Measurements from ENCODE around the gene KIAA1210.
A peak's percentile ranks its signal among the peaks of the same experiment; 100 is the strongest.

Gene KIAA1210

DNA sequence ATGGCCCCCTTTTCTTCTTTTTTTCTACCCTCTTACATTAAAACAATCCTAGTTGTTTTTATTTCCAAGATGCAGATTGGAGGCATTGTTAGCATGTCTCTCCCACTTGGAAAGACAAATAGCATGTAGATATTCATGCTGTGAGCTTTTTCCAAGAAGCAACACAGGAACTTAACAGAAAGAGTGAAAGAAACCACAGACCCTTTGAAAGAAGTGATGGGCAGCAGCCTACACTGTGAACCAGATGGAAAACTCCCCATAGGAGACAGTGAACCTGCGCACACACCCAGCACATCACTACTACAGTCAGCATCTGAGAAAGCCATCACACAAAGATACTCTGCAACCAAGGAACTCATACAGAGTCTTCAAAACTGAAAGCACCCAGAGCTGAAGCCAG, 37.0 kb downstream of the KIAA1210 start:
- DNase-seq (ENCODE audit: low read depth): no peak

DNA sequence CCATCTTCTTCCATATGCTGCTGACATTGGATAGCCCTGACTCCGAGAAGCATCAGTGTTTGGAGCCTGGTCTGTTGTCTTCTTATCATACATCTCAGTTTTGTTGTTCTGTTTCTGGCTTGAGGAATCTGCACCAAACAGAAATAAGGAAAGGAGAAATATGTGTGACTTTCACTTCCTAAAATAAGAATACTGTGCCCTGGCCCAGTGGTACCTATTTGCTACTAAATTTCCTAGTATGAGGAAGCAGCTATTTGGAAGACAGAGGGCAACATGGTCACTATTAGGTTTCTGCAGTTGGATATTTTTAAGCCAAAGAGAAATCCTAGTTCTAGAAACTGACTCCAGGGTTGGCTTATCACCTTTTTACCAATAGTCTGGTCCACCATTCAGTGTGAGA, 38.0 kb downstream of the KIAA1210 start:
- DNase-seq (ENCODE audit: low read depth): no peak

DNA sequence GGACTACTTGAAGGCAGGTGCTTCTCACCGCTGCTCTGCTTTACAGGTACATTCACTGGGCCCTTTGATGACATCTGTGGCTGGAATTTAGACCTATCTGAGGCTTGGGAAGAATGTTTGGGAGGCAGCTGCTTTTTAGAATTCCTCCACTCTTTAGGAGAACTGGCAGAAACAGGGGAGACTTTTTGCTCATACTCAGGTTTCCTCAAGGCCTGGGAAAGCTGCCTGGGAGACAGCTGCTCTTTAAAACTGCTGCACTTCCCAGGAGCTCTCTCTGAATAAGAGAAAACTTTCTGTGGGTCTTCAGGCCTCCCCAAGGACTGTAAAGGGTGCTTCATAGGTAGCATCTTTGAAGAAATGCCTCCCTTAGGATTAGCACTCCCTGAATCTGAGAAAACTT, 40.5 kb downstream of the KIAA1210 start:
- DNase-seq (ENCODE audit: low read depth): no peak

DNA sequence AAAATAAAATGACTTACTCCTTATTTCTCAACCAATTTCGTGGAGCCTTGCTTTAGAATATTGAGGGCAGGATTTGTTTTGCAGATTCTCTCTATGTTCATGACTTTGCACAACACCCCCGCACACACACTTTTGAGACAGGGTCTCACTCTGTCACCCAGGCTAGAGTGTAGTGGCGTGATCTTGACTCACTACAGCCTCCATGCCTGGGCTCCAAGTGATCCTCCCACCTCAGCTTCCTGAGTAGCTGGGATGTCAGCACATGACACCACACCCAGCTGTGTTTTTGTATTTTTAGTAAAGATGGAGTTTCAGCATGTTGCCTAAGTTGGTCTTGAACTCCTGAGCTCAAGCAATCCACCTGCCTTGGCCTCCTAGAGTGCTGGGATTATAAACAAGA, 42.8 kb downstream of the KIAA1210 start:
- DNase-seq (ENCODE audit: low read depth): no peak

DNA sequence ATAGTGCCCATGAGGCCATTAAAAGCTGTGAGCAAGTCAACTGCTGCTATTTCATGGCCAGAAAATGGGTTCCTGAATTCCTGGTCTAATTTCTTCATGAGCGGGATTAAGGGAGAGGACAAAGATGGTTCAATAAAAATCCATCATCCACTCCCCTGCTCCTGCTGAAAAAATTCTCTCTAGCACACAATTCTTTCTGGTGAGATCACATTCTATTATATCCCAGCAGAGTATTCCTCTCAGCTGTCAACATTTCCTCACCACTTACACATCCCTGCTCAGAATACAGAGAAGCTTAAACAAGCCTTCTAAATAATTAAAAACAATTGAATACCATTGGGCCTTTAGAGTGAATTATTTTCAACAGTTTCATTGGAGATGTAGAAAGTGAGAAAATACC, 45.3 kb downstream of the KIAA1210 start:
- no peak for DNase-seq (ENCODE audit: low read depth)

DNA sequence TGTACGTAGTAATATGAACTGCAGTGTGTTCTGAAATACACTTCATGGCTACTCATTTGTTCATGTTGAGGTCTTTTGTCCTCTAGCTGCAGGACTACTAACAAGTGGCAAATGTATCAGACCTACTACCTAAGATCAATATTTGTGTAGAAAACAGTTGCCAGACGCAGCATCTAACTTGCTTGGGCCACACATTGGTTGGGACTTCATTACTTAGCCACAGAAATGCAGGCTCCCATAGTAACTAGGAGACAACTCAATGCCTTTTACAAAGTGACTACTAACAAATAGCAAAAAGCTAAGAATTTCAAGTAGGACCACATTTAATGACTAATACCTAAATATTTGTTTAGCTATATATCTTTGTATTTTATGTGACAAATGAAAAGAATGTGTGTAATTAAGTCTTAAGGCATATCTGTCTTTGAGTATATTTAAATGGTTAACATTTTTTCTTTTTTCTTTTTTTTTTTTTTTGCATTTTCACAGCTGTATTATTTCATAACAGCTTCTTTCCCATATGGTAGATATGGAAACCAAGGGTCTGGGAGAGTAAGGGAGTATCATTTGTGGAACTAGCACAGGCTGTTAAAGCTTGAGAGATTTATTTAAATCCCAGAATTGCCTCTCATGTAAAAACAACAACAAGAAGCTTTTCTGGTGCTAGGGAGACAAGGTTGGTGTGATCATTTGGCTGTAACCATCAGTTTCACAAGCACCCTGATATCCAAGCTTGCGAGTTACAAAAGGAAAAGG, 52.2 kb downstream of the KIAA1210 start:
- no peak for DNase-seq (ENCODE audit: low read depth)

DNA sequence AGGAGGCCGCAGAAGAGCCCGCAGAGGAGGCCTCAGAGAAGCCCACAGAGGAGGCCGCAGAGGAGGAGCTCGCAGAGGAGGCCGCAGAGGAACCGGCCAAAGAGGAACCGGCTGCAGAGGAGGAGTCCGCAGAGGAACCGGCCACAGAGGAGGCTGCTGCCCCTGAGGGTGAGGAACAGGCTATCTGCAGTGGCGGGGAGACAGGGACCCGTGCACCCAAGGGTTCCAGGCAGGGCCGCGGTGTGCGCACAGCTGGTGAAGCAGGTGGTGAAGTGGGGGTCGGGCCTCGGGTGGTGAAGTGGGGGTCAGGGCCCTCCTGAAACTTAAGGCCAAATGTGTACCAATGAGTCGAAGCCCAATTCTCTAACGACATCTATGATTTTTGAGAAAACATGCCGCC, 53.7 kb downstream of the KIAA1210 start:
- no peak for DNase-seq (ENCODE audit: low read depth)

DNA sequence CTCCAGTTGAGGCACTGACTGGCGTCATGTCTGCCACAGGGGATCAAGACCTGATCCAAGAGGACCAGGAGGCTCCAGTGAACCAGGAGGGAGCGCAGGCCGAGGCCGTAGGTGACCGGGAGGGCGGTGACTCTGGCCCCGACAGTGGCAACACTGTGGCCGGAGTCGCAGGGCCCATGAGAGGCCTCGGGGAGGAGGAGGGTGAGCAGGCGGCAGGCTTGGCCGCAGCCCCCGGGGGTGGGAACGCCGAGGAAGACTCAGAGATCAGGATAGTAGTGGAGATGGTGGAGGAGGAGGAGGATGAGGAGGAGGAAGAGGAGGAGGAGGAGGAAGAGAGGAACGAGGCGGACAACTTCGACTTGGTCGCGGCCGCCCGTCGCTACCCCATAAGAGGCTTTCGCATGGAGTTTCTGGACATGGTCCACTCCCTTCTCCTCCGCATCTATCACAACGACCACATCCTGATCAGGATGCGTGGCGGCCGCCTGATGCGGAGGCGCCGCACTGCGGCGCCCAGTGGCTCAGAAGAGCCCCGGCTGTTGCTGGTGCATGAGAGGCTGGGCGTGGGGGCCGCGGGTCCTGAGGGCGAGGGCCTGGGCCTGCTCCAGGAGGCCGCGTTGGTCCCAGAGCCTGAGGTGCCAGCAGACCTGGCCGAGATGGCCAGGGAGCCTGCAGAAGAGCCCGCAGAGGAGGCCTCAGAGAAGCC, 54.3 kb downstream of the KIAA1210 start:
- DNase-seq (ENCODE audit: low read depth): no peak

DNA sequence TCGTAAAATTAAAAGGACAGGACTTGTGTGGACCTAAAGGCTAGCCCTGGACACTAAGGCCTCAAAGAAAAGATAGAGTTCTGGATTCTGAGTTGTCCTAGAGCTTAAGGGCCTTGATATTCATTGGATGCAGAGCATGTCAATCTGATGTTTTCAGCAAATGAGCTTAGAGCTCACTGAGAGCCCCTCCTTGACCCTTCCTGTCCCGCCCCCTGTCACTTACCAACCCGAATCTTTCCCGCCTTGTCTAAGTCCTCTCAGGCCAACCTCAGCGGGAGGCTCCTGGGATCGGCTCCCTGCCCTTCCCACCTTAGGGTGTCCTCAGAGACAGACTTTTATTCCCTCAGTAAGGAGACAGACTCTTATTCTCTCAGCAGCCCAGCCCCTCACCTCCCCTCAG, 54.9 kb downstream of the KIAA1210 start, which contains the start of gene CT47C1:
TSS of gene CT47C1 (plus strand) at position 250 of the 400 bp plus-strand sequence. CDS start 233 bp downstream, outside the sequence.
- no peak for DNase-seq (ENCODE audit: low read depth)

DNA sequence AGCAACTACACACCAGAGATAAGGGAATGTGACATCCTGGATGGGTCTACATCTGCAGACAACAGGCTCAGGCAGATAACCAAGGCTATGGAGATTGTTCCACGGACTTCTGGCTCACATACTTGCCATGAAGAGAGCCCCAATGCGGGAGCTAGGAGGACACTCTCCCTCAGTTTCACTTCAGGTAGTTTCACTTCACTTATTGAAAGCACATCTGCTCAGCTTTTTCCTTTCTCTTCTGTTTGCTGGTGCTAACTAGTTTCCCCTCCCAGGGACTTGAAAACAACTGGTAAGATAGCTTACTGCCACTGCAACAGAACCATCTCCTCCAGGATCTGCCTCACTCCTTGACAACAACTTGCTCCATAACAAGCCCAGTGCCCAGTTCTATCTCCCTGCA, 56.2 kb downstream of the KIAA1210 start:
- DNase-seq (ENCODE audit: low read depth): no peak

DNA sequence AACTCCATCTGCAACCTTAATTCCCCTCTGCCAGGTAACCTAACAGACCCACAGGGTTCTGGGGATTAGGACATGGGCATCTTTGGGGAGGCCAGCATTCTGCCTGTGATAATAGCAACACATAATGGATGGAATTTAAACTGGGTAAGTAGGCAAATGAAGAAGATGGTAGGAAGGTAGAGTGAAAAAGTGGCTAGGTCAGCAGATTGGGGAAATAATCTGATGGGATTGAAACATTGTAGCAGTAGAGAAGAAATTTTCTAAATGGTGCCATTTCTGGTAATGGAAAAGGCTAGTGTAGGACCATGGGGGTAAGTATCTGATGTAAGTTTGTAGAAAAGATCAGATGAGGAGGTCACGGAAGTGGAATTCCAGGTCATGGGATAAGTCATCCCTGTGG, 57.9 kb downstream of the KIAA1210 start:
- DNase-seq (ENCODE audit: low read depth): no peak

DNA sequence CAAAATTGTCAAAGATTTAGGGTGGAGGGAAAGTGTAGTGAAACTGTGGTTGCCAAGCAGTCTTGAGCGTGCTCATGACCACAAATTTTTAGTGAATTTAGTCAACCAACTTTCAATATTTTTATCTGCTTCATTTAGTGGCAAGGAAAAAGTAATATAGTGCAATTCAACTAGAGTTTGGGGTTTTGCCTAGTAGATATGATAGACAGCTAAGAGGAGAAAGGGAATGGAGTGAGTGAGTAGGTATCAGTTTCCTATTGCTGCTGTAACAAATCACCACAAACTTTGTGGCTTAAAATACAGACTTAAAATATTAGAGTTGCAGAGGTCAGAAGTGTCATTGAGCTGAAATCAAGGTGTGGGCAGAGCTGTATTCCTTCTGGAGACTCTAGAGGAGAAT, 58.5 kb downstream of the KIAA1210 start:
- no peak for DNase-seq (ENCODE audit: low read depth)

DNA sequence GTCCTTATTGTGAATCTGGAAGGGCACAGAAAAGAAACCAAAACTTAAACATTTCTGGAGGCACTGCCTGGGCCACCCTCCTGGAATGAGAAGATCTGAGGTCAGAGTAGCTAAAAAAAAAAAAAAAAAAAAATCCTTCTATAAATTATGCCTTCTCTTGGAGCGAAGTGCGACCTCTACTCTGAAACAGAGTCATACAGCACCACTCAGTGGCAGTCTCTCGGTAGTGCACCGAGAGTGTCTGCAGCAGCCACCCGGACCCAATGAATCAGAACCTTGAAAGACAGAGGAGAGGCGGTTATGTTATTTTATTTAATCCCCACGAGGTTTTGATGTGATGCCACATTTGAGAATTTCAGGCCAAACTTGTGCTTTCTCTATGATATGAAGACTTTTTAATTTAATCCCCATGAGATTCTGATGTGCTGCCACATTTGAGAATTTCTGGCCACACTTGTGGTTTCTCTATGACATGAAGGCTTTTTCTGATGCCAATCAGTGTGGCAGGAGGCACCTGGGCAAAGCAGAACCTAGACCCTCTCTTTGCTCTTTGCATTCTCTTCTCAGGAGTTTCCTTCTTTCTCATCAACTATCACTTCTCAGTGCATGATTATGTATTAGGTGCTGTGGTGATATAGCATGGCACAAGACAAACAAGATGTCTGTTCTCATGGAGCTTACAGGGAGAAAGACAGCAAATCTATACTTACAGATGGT, 60.4 kb downstream of the KIAA1210 start:
- peak; percentile 8 for DNase-seq (ENCODE audit: low read depth)

DNA sequence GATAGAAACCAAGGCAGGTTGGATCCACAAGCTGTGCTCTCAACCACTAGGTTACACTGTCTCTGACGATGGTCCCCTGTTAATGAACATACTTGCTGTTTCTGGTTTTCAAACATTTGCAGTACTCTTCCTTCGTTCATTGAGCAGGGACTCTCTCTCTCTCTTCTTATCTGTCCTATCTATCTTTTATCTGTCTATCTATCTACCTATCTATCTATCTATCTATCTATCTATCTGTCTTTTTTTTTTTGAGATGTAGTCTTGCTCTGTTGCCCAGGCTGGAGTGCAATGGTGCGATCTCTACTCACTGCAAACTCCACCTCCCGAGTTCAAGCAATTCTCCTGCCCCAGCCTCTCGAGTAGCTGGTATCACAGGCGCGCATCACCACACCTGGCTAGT, 64.2 kb downstream of the KIAA1210 start:
- DNase-seq (ENCODE audit: low read depth): no peak

DNA sequence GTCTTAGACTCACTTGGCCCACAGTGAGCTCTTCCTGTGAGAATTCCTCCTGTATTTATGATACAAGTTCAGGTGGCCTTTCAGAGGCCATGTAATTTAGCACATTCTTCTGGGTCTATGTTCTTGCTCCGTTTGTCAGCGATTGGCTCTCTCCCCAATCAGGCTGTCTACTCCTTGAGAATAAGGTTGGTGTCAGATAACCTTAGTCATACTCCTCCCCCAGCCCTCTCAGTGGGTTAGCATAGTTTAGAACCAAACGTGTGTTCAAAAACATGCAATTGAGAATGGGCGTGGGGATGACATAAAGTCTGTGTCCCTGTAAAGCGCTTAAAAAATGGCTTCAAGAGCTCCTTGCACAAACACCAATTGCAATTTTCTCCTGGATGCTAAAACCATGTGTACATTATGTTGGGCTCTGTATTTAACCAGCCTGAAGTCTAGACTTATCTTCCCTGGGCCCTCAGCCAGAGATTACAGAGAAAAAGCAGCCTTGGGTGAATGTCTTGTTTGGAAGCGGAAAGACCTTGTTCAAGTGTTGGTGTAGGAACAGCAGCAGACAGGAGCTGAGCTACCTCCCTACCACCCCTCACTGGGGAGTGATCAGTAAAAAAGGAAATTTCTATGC, 64.8 kb downstream of the KIAA1210 start:
- DNase-seq (ENCODE audit: low read depth): no peak

DNA sequence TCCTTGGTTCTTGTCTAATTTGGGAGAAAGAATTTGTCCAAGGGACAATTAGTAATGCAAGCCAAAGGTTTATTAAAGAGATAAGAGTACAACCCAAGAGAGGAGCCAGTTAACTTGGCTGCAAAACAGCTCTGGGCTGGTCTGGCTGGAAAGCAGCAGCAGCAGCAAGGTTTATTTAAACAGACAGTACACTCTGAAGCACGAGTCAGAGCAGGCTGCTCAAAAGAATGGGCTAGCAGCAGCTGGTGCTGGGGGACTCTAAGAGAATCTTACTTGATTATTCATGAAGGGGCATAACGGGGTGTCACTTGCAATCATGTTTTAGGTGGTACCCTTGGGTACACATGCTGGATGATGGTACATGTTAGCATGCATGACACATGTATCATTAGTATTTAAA, 71.9 kb downstream of the KIAA1210 start:
- DNase-seq (ENCODE audit: low read depth): no peak

DNA sequence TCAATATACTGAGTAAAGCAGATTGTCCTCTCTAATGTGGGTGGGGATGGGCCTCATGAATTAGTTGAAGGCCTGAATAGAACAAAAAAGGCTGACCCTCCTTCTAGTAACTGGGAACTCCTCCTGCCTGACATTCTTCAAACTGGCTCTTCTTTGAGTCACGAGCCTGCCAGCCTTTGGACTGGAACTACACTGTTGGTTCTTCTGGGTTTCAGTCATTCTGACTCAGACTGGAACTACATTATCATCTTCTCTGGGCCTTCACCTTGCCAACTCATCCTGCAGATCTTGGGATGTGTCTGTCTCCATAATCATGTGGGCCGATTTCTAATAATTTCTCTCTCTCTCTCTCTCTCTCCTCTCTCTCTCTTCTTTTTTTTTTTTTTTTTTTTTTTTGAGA, 81.7 kb downstream of the KIAA1210 start:
- DNase-seq (ENCODE audit: low read depth): no peak

DNA sequence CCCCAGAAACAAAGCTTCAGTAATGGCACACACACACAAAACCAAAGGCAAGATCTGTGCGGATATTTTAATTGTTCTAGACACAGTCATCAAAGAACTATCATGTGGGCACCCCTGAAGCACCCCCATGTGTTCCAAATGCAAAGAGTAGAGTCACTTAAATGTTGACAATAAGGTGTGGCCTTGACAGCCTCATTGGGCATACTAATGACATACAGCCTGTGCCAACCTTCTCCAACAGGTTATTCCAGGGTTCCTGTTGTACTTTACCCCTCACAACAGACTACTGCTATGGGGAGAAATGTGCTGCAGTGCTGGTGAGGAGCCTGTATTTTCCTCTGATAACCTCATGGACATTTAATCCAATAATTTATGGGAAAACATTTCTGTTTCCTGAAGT, 84.6 kb downstream of the KIAA1210 start:
- no peak for DNase-seq (ENCODE audit: low read depth)

DNA sequence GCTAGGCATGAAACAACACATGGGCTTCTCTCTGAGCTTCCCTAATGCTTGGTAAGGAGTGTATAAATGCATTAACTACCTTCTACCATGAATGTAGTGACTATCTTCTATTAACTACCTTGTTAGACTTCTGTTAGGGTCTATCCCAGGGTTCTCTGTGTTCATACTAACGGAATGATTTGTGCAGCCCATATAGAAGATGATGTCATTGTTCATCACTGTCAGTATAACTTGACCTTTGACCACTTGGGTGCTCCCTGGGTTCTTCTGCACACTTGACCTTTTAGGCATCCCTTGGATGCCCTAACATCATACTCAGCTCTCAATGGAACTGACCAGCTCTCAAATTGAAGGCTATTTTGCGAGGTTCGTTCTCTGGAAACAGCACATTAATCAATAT, 85.6 kb downstream of the KIAA1210 start:
- DNase-seq (ENCODE audit: low read depth): no peak

DNA sequence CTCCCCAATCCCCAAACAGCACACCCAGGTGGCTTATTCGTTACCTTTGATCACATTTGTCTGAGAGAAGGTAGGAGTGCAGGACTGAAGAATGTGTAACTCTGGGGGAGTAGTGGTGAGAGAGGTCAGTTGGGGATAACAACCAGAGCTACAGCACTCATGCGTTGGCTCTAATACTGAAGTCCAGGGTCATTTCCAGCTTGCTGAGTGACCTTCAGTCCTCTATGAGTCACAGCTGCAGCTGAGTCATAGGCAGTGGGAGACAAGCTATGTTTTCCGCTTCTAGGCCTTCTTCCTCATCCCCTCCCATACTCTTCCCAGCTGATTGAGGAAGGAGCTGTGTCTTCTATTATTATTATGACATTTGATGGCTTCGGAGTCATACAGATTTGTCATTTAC, 86.4 kb downstream of the KIAA1210 start:
- no peak for DNase-seq (ENCODE audit: low read depth)

DNA sequence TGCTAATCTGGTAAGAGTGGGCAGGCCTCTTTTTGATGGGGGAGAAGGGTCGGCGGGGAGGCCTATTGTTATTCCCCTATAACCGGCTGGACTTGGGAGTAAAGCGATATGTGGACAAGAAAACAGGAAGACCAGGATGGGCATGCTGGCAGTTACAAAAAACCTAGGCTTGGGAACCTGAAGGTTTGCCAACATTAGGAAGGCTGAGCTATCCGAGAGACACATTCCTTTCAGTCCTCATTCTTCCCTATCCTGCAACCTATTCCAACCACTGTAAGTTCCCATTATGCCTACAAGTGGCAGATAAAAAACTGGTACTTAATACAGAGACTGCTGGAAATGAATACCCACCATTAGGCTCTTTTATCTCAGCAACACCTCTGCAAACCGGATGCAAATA, 87.2 kb downstream of the KIAA1210 start:
- DNase-seq (ENCODE audit: low read depth): no peak
